GM18499 (cell line): Measurements from ENCODE around the gene TFPI2.

Source experiments
- ATAC-seq: cut with Tn5 transposase; IDR thresholded peaks from one replicate; pipeline ENCODE4 v1.9.1; 2021; ENCODE audit warnings: moderate number of reproducible peaks; ENCODE audit not compliant: insufficient read depth, unreplicated experiment

TFPI2 gene

GRCh38 chr7:93860261-93860660 lies 30.3 kb downstream of the TFPI2 start:
- ATAC-seq: no peak

GRCh38 chr7:93858857-93859256 lies 31.7 kb downstream of the TFPI2 start:
- ATAC-seq: no peak

- ATAC-seq: no peak
Observed at GRCh38 chr7:93856323-93856722, 34.2 kb downstream of the TFPI2 start.

- no peak for ATAC-seq
Observed at GRCh38 chr7:93855797-93856196, 34.8 kb downstream of the TFPI2 start.

GRCh38 chr7:93854480-93854879 lies 36.1 kb downstream of the TFPI2 start:
- ATAC-seq: no peak

- ATAC-seq: no peak
Observed at GRCh38 chr7:93851536-93851935, 39.0 kb downstream of the TFPI2 start.

DNA sequence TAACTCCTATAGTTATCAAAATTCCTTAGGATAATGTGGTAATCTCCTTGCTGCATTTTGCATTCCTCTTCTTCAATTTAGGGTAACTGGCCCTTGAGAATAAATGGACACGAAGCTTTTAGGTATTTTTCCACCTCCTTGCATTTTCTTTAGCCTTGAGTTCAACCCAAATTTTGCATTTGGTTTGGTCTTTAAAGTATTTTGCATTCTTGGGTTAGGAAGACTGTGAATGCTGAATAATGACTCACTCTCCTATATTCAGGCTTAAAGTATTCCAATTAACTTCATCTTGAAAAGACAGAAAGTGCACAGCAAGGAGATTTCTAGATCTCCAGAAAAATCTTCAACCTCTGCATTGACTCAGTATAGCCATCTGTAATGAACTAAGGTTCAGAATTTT lies 47.3 kb downstream of the TFPI2 start:
- no peak for ATAC-seq

DNA sequence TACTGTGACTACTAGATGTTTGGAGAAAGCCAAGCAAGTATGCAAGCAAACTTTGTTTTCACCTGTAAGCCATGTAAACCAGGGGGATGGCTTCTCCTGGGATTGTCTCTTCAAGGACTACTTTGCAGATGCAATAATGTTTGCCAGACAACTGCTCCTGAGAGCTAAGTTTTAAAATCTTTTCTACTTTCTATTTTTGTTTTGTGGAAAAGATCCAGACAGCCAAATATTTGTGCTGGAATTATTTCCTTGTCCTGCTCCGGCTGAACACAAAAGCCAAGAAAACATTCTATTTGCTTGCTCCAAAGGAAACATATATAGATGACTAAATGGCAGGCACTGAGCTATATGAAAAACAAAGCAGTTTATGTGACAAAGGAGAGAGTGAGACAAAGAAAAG lies 51.6 kb downstream of the TFPI2 start:
- no peak for ATAC-seq

GRCh38 chr7:93837245-93837644 lies 53.3 kb downstream of the TFPI2 start:
- no peak for ATAC-seq

- ATAC-seq: no peak
Observed at GRCh38 chr7:93836116-93836515, 54.4 kb downstream of the TFPI2 start.

- ATAC-seq: no peak
Observed at GRCh38 chr7:93835702-93836101, 54.9 kb downstream of the TFPI2 start.
